RPMI8226 (cell line): ENCODE data around the gene ESR1.
"Not testable (repeated sequence)": the region's sequence is repeated elsewhere in the genome, so short reads cannot be mapped to it uniquely, and the experiment has no call there.

ENCODE experiments used
- DNase-seq: peaks from one replicate; pipeline ENCODE4 v3.0.0-alpha.2; 2015

Gene ESR1

GRCh38 chr6:152100183-152100618, 292.7 kb downstream of the ESR1 start:
- no peak for DNase-seq

- DNase-seq = no peak
Observed at GRCh38 chr6:152107973-152108372, 300.5 kb downstream of the ESR1 start.

- no peak for DNase-seq
Observed at GRCh38 chr6:152110886-152111820, 303.7 kb downstream of the ESR1 start.

- peak; percentile 42 for DNase-seq
Observed at GRCh38 chr6:152112491-152113261, 305.2 kb downstream of the ESR1 start.

- peak; percentile 10 for DNase-seq
Observed at GRCh38 chr6:152117156-152118133, 310.0 kb downstream of the ESR1 start.

GRCh38 chr6:152118224-152118623, 310.7 kb downstream of the ESR1 start:
- no peak for DNase-seq

GRCh38 chr6:152118678-152119077, 311.2 kb downstream of the ESR1 start:
- DNase-seq = no peak

- DNase-seq = no peak
Observed at GRCh38 chr6:152119831-152120230, 312.3 kb downstream of the ESR1 start.

GRCh38 chr6:152121910-152122309, 314.4 kb downstream of the ESR1 start:
- DNase-seq = no peak

- no peak for DNase-seq
Observed at GRCh38 chr6:152122434-152122833, 315.0 kb downstream of the ESR1 start.

GRCh38 chr6:152123076-152123475, 315.6 kb downstream of the ESR1 start:
- no peak for DNase-seq

GRCh38 chr6:152124429-152125074, 317.1 kb downstream of the ESR1 start:
- peak; percentile 41 for DNase-seq

GRCh38 chr6:152127432-152128165, 320.1 kb downstream of the ESR1 start:
- DNase-seq = no peak

- DNase-seq = no peak
Observed at GRCh38 chr6:152129691-152130151, 322.2 kb downstream of the ESR1 start.

- DNase-seq = no peak
Observed at GRCh38 chr6:152130441-152130840, 323.0 kb downstream of the ESR1 start.

- no peak for DNase-seq
Observed at GRCh38 chr6:152135755-152136448, 328.4 kb downstream of the ESR1 start.

- no peak for DNase-seq
Observed at GRCh38 chr6:152136449-152136825, 329.0 kb downstream of the ESR1 start.

GRCh38 chr6:152138344-152138743, 330.9 kb downstream of the ESR1 start:
- not testable (repeated sequence) for DNase-seq

GRCh38 chr6:152142105-152142504, 334.6 kb downstream of the ESR1 start:
- DNase-seq = no peak

GRCh38 chr6:152143359-152143758, 335.9 kb downstream of the ESR1 start:
- DNase-seq = no peak

GRCh38 chr6:152146385-152146784, 338.9 kb downstream of the ESR1 start:
- no peak for DNase-seq
